Suprapubic skin (tissue), 4 donors: ENCODE results near the gene RNF130.

ENCODE experiments used
- CTCF ChIP-seq, 2 donors: fragments of 200-600 bp in 1 of 2; fragments of 450-650 bp in 1 of 2; sonication (generic) in 1 of 2; IDR thresholded peaks; one replicate each; pipeline ENCODE4 v1.5.1; 2016 to 2019; ENCODE audit warnings: antibody characterized with exemption in 2 of 2, mild to moderate bottlenecking in 1 of 2, moderate library complexity in 1 of 2
- POLR2A ChIP-seq, 2 donors: fragments of 450-650 bp; IDR thresholded peaks; one replicate each; pipeline ENCODE4 v1.6.1; 2017; ENCODE audit warnings: antibody characterized with exemption in 2 of 2, mild to moderate bottlenecking in 2 of 2, moderate library complexity in 2 of 2
- POLR2AphosphoS5 ChIP-seq, 3 donors: sonication (generic); formaldehyde crosslinking; IDR thresholded peaks; one replicate each; pipeline ENCODE4 v1.6.1; 2017; ENCODE audit warnings: antibody characterized with exemption in 3 of 3

DNA sequence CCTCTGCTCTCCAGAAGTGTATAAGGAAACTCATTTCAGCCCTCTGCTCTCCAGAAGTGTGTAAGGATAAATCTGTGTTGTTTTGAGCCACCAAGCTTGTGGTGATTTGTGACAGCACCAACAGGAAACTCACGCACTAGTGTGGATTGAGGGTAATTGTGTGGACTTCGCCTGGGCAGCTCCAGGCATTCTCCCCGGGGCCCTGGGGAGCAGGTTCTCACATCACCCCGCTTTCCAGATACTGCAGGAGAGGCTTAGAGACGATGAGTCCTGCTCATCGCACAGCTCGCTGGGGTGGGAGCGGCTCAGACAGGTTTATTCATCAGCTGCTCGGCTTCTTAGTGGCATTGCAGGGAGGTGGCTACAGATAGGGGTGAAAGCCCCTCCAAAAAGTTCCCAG is 38.4 kb upstream of the RNF130 start:
- TF ChIP-seq CTCF (IDR thresholded peaks at IDR 0.05) (no peak), POLR2A (IDR thresholded peaks at IDR 0.05) (no peak), POLR2AphosphoS5 (IDR thresholded peaks at IDR 0.05) (no peak)
